ENCODE results near the gene NT5C2. TPM values are rescaled to one million over a fixed set of nuclear protein-coding genes. Genes with fewer than 3 reads are reported as not detected.

The NT5C2 gene
- total RNA-seq, 1 experiment from 2014 or later, result 91.2 TPM

GRCh38 chr10:103111031-103111917, 81.8 kb downstream of the NT5C2 start:
- Mint-ChIP-seq H3K9me3 (ENCODE audit: unreplicated experiment) (no peaks in the 10 kb centered on the region), H3K4me3 (ENCODE audit: unreplicated experiment) (no peak overlapping the region), H3K36me3 (ENCODE audit: insufficient read depth, unreplicated experiment) (peaks cover 22% of the 10 kb centered on the region), H3K27ac (ENCODE audit: unreplicated experiment) (no peak overlapping the region), H3K27me3 (ENCODE audit: insufficient read depth, unreplicated experiment) (no peaks in the 10 kb centered on the region), H3K4me1 (ENCODE audit: low read depth, unreplicated experiment) (peaks cover 15% of the 10 kb centered on the region)
- peaks cover 31% of the 10 kb centered on the region for H3K4me1 ChIP-seq
- no peak for DNase-seq
- H3K4me3 ChIP-seq (ENCODE audit: low read depth, low read length), result no peak overlapping the region
- no peak for TF ChIP-seq CTCF (IDR thresholded peaks at IDR 0.05; ENCODE audit: insufficient read depth in 1 of 2, low read depth in 1 of 2, low read length in 1 of 2, severe bottlenecking in 1 of 2, unreplicated experiment in 1 of 2)
- ChIA-PET CTCF (interaction anchor here (1.2 kb wide), 1 partner anchor 133 kb away, joined by 5 read pairs; no protein-coding TSS in a partner anchor), POLR2A (interaction anchor here (0.6 kb wide), 1 partner anchor 246 kb away, joined by 10 read pairs; no protein-coding TSS in a partner anchor)
- no peaks in the 10 kb centered on the region for H3K9me3 ChIP-seq
- BruUV-seq (replicated peaks), result no TSS peak
- intact Hi-C loops (cut with micrococcal nuclease; ENCODE audit: unreplicated experiment), result loop anchor here (5.0 kb wide), 1 partner anchor 131 kb away; no protein-coding TSS in a partner anchor
- no peaks in the 10 kb centered on the region for H3K36me3 ChIP-seq (ENCODE audit: control insufficient read depth, insufficient read depth, low read length)
- no peaks in the 10 kb centered on the region for H3K27me3 ChIP-seq (replicated peaks; ENCODE audit: control insufficient read depth, insufficient read depth, low read length)

GRCh38 chr10:103110407-103110806, 82.7 kb downstream of the NT5C2 start:
- ChIA-PET POLR2A (no interaction called here), CTCF (interaction anchor here (1.2 kb wide), 1 partner anchor 134 kb away, joined by 5 read pairs; no protein-coding TSS in a partner anchor)
- Histone ChIP-seq H3K4me3 (ENCODE audit: low read depth, low read length) (no peak overlapping the region), H3K4me1 (peaks cover 25% of the 10 kb centered on the region), H3K36me3 (ENCODE audit: control insufficient read depth, insufficient read depth, low read length) (no peaks in the 10 kb centered on the region), H3K27me3 (replicated peaks; ENCODE audit: control insufficient read depth, insufficient read depth, low read length) (no peaks in the 10 kb centered on the region), H3K9me3 (no peaks in the 10 kb centered on the region)
- DNase-seq, result no peak
- no peak for TF ChIP-seq CTCF (IDR thresholded peaks at IDR 0.05; ENCODE audit: insufficient read depth in 1 of 2, low read depth in 1 of 2, low read length in 1 of 2, severe bottlenecking in 1 of 2, unreplicated experiment in 1 of 2)
- Mint-ChIP-seq H3K4me3 (ENCODE audit: unreplicated experiment) (no peak overlapping the region), H3K27ac (ENCODE audit: unreplicated experiment) (no peak overlapping the region), H3K4me1 (ENCODE audit: low read depth, unreplicated experiment) (peaks cover 15% of the 10 kb centered on the region), H3K9me3 (ENCODE audit: unreplicated experiment) (no peaks in the 10 kb centered on the region), H3K36me3 (ENCODE audit: insufficient read depth, unreplicated experiment) (peaks cover 22% of the 10 kb centered on the region), H3K27me3 (ENCODE audit: insufficient read depth, unreplicated experiment) (no peaks in the 10 kb centered on the region)
- no TSS peak for BruUV-seq (replicated peaks)
- intact Hi-C loops (cut with micrococcal nuclease; ENCODE audit: unreplicated experiment), result loop anchor here (5.0 kb wide), 1 partner anchor 132 kb away; no protein-coding TSS in a partner anchor

- Mint-ChIP-seq H3K9me3 (ENCODE audit: unreplicated experiment) (no peaks in the 10 kb centered on the region), H3K4me1 (ENCODE audit: low read depth, unreplicated experiment) (peaks cover 15% of the 10 kb centered on the region), H3K27ac (ENCODE audit: unreplicated experiment) (no peak overlapping the region), H3K36me3 (ENCODE audit: insufficient read depth, unreplicated experiment) (peaks cover 22% of the 10 kb centered on the region), H3K27me3 (ENCODE audit: insufficient read depth, unreplicated experiment) (no peaks in the 10 kb centered on the region), H3K4me3 (ENCODE audit: unreplicated experiment) (no peak overlapping the region)
- no peaks in the 10 kb centered on the region for H3K36me3 ChIP-seq (ENCODE audit: control insufficient read depth, insufficient read depth, low read length)
- DNase-seq, result no peak
- no peak for TF ChIP-seq CTCF (IDR thresholded peaks at IDR 0.05; ENCODE audit: insufficient read depth in 1 of 2, low read depth in 1 of 2, low read length in 1 of 2, severe bottlenecking in 1 of 2, unreplicated experiment in 1 of 2)
- intact Hi-C loops (cut with micrococcal nuclease; ENCODE audit: unreplicated experiment), result loop anchor here (5.0 kb wide), 1 partner anchor 132 kb away; no protein-coding TSS in a partner anchor
- no TSS peak for BruUV-seq (replicated peaks)
- no peaks in the 10 kb centered on the region for H3K27me3 ChIP-seq (replicated peaks; ENCODE audit: control insufficient read depth, insufficient read depth, low read length)
- no peaks in the 10 kb centered on the region for H3K9me3 ChIP-seq
- ChIA-PET CTCF (no interaction called here), POLR2A (no interaction called here)
- H3K4me3 ChIP-seq (ENCODE audit: low read depth, low read length), result no peak overlapping the region
- H3K4me1 ChIP-seq, result peaks cover 20% of the 10 kb centered on the region
Observed at GRCh38 chr10:103109821-103110220, 83.3 kb downstream of the NT5C2 start.

Measured in Caco-2 (cell line).